A673 (cell line): ENCODE measurements around the gene PIGK. TPM values are rescaled to one million over a fixed set of nuclear protein-coding genes. Genes with fewer than 3 reads are reported as not detected.

Experiments used
- BruUV-seq: library from RNA; stranded (reverse); fragments of 400-500 nt; replicated peaks from 2 replicates; lab custom pipeline; 2021; lab: Mats Ljungman, UMichigan
- CTCF ChIA-PET: fragments of 300-600 bp; sonication (Branson Sonifier 250); formaldehyde crosslinking; loops from one replicate; lab custom pipeline; 2022; ENCODE audit warnings: antibody characterized with exemption; lab: Charles Lee
- POLR2A ChIA-PET: fragments of 300-600 bp; sonication (Branson Sonifier 250); formaldehyde crosslinking; loops from one replicate; lab custom pipeline; 2022; ENCODE audit warnings: antibody characterized with exemption; ENCODE audit not compliant: low non-redundant PET; lab: Charles Lee
- DNase-seq: peaks from one replicate; pipeline ENCODE4 v3.0.0-alpha.2; 2015; ENCODE audit warnings: low spot score
- H3K27ac ChIP-seq: fragments of 200-600 bp; sonication (generic); 2 replicates; pipeline ENCODE4 v1.5.1; 2016; ENCODE audit warnings: mixed run types, low read depth, mild to moderate bottlenecking, mixed read lengths, antibody characterized with exemption, low read length; ENCODE audit not compliant: poor library complexity, severe bottlenecking
- H3K27me3 ChIP-seq: fragments of 200-600 bp; sonication (generic); replicated peaks from 2 replicates; pipeline ENCODE4 v1.6.1; 2017; ENCODE audit warnings: mixed run types, low read depth, mild to moderate bottlenecking, mixed read lengths, antibody characterized with exemption, low read length; ENCODE audit not compliant: insufficient read depth, poor library complexity
- H3K36me3 ChIP-seq: fragments of 200-600 bp; sonication (generic); 2 replicates; pipeline ENCODE4 v1.6.1; 2016; ENCODE audit warnings: mixed run types, mild to moderate bottlenecking, mixed read lengths, antibody characterized with exemption, low read length; ENCODE audit not compliant: insufficient read depth, poor library complexity, severe bottlenecking
- H3K4me1 ChIP-seq: fragments of 200-600 bp; sonication (generic); 2 replicates; pipeline ENCODE4 v1.6.1; 2017; ENCODE audit warnings: mixed run types, mild to moderate bottlenecking, mixed read lengths, antibody characterized with exemption, low read length; ENCODE audit not compliant: insufficient read depth, poor library complexity, severe bottlenecking
- H3K4me3 ChIP-seq: fragments of 200-600 bp; sonication (generic); 2 replicates; pipeline ENCODE4 v1.5.1; 2016; ENCODE audit warnings: low read depth, mixed run types, mild to moderate bottlenecking, mixed read lengths, low read length; ENCODE audit not compliant: poor library complexity, severe bottlenecking
- H3K9me3 ChIP-seq: fragments of 200-600 bp; sonication (generic); 2 replicates; pipeline ENCODE4 v1.6.1; 2016; ENCODE audit warnings: mixed run types, low read depth, mild to moderate bottlenecking, mixed read lengths, antibody characterized with exemption, low read length; ENCODE audit not compliant: poor library complexity, severe bottlenecking
- EZH2 ChIP-seq: fragments of 200-600 bp; sonication (generic); IDR thresholded peaks from 2 replicates; pipeline ENCODE4 v1.6.1; 2017; ENCODE audit warnings: borderline replicate concordance, low read depth, mild to moderate bottlenecking, mixed read lengths, antibody characterized with exemption, low read length; ENCODE audit not compliant: poor library complexity, severe bottlenecking
- intact Hi-C: fragments of 100-400 bp; cut with micrococcal nuclease; formaldehyde crosslinking; loops from one replicate; pipeline ENCODE4 v1.10.0; 2022; ENCODE audit not compliant: unreplicated experiment
- total RNA-seq: library from RNA; stranded (reverse); gene quantifications from 2 replicates; pipeline ENCODE4 v1.2.3, GENCODE V29; 2021
- TF ChIP-seq, protein P1 (sequence below): fragments of 300-800, 200-600 bp; sonication (generic); conservative IDR thresholded peaks from 2 replicates; pipeline ENCODE4 v1.5.1; 2017; ENCODE audit warnings: low read depth, mild to moderate bottlenecking, antibody characterized with exemption, low read length, moderate library complexity, mixed read lengths

The PIGK gene
- total RNA-seq, 1 experiment from 2014 or later: 28.8 TPM

DNA sequence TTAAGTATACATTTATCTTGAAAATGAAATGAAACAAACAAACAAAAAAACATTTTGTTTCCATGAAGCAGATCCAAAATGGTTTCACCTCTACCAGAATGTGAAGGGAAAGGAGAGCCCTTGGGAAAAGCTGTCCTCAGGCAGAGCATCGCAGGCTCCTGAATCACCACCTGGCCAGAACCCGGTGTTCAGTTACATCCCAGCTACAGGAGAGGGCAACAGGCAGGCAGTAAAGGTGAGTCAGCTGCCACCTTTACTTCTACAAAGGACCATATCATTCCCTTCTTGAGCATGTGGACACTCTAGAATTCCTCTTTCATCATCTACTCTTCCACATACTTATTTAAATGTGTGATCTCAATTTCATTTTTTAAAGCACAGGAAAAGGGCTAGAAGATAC is 151.2 kb downstream of the PIGK start:
- Histone ChIP-seq H3K4me1 (no peaks in the 10 kb centered on the region), H3K27ac (no peak overlapping the region), H3K36me3 (no peaks in the 10 kb centered on the region), H3K4me3 (no peak overlapping the region), H3K9me3 (no peaks in the 10 kb centered on the region), H3K27me3 (no peaks in the 10 kb centered on the region)
- POLR2A ChIA-PET: no interaction called here
- intact Hi-C loops: no loop called here
- BruUV-seq: no TSS peak
- CTCF ChIA-PET: no interaction called here
- no peak for DNase-seq
- TF ChIP-seq, protein P1, sequence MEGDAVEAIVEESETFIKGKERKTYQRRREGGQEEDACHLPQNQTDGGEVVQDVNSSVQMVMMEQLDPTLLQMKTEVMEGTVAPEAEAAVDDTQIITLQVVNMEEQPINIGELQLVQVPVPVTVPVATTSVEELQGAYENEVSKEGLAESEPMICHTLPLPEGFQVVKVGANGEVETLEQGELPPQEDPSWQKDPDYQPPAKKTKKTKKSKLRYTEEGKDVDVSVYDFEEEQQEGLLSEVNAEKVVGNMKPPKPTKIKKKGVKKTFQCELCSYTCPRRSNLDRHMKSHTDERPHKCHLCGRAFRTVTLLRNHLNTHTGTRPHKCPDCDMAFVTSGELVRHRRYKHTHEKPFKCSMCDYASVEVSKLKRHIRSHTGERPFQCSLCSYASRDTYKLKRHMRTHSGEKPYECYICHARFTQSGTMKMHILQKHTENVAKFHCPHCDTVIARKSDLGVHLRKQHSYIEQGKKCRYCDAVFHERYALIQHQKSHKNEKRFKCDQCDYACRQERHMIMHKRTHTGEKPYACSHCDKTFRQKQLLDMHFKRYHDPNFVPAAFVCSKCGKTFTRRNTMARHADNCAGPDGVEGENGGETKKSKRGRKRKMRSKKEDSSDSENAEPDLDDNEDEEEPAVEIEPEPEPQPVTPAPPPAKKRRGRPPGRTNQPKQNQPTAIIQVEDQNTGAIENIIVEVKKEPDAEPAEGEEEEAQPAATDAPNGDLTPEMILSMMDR: no peak
- no peak for TF ChIP-seq EZH2

DNA sequence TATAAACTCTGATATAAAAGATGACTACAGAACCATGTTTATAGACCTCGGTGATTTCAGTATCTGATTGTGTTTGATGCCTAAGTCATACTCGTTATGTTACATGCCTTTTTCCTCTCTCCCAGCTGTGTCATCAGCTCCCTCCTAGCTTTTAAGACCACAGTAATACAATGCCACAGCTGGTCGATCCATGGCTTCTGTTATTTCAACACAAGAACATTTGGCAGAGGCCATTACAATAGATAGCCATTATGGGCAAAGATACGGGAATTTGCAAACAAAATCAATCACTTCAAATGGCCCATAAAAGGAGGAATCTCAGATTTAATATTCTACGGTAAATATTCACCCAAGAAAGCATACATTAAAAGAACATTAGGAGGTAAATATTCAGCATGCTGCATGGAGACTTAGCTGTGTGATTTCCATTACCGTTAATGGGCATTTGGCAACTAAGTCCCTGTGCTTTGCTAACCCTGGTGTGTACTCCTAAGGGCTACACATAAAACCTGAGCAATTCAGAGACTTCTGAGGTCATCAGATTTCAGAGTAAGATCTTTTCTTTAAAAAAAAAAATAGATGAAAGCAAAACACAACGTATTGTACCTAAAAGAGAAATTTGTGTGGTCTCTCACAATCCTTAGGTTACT is 153.4 kb downstream of the PIGK start:
- Histone ChIP-seq H3K27me3 (no peaks in the 10 kb centered on the region), H3K9me3 (no peaks in the 10 kb centered on the region), H3K27ac (no peak overlapping the region), H3K36me3 (no peaks in the 10 kb centered on the region), H3K4me1 (no peaks in the 10 kb centered on the region), H3K4me3 (no peak overlapping the region)
- CTCF ChIA-PET: no interaction called here
- intact Hi-C loops: no loop called here
- POLR2A ChIA-PET: no interaction called here
- no TSS peak for BruUV-seq
- no peak for DNase-seq
- no peak for TF ChIP-seq EZH2
- TF ChIP-seq, protein P1: no peak

DNA sequence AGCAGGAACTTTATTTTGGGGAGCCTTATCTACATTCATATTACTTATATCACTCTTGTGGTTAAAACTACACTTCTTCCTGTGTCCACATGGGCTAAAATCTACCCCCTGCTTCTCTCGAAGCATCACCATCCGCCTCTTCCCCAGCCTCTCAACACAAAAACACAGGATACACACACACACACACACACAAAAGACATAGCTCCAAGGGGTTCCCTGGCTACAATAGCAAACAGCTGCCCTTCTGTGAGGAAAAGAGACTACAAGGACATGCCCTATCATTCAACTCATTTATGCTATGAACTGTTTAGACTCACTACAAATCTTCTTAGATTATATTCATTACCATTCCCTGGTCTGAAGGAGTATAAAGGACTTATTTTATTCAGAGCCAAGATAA is 155.0 kb downstream of the PIGK start:
- ChIA-PET POLR2A (no interaction called here), CTCF (no interaction called here)
- BruUV-seq: no TSS peak
- Histone ChIP-seq H3K27me3 (peaks cover 11% of the 10 kb centered on the region), H3K9me3 (no peaks in the 10 kb centered on the region), H3K27ac (no peak overlapping the region), H3K4me3 (no peak overlapping the region), H3K4me1 (no peaks in the 10 kb centered on the region), H3K36me3 (no peaks in the 10 kb centered on the region)
- intact Hi-C loops: no loop called here
- DNase-seq: no peak
- no peak for TF ChIP-seq EZH2
- TF ChIP-seq, protein P1: no peak
